WTC11 (cell line): ENCODE measurements around the gene ABHD11. TPM values are rescaled to one million over a fixed set of nuclear protein-coding genes. Genes with fewer than 3 reads are reported as not detected.

Experiments
- ATAC-seq: fragments of 200-7000 bp; cut with Tn5 transposase; 2 replicates; pipeline ENCODE4 v1.10.0; 2021; ENCODE audit warnings: mild to moderate bottlenecking, moderate library complexity
- CTCF ChIA-PET: fragments of 300-600 bp; sonication (Branson Sonifier 250); formaldehyde crosslinking; loops from one replicate; lab custom pipeline; 2021; ENCODE audit warnings: antibody characterized with exemption; lab: Charles Lee
- POLR2A ChIA-PET: fragments of 350-600 bp; sonication (Branson Sonifier 250); formaldehyde crosslinking; loops from one replicate; lab custom pipeline; 2021; ENCODE audit warnings: antibody characterized with exemption; lab: Charles Lee
- DNase-seq: peaks from one replicate; pipeline ENCODE4 v3.0.0; 2021; ENCODE audit warnings: low spot score
- H3K27ac Mint-ChIP-seq: 2 replicates; pipeline ENCODE4 v1.8.0; 2021; ENCODE audit warnings: mixed read lengths
- H3K27me3 Mint-ChIP-seq: 2 replicates; pipeline ENCODE4 v1.8.0; 2021; ENCODE audit warnings: low read depth, mild to moderate bottlenecking, moderate library complexity, mixed read lengths
- H3K36me3 Mint-ChIP-seq: 2 replicates; pipeline ENCODE4 v1.8.0; 2021; ENCODE audit warnings: mixed read lengths
- H3K4me1 Mint-ChIP-seq: 2 replicates; pipeline ENCODE4 v1.8.0; 2022; ENCODE audit warnings: mixed read lengths
- H3K4me3 Mint-ChIP-seq: 2 replicates; pipeline ENCODE4 v1.8.0; 2021; ENCODE audit warnings: mild to moderate bottlenecking, moderate library complexity, mixed read lengths
- H3K9me3 Mint-ChIP-seq: 2 replicates; pipeline ENCODE4 v1.8.0; 2021; ENCODE audit warnings: mixed read lengths
- ARID4B ChIP-seq: sonication (generic); formaldehyde crosslinking; IDR thresholded peaks from 2 replicates; pipeline ENCODE4 v1.8.0; 2023; ENCODE audit warnings: missing genetic modification reagents, mild to moderate bottlenecking, borderline replicate concordance
- E2F5 ChIP-seq: sonication (generic); formaldehyde crosslinking; IDR thresholded peaks from 2 replicates; pipeline ENCODE4 v1.8.1; 2022; ENCODE audit warnings: mild to moderate bottlenecking, moderate library complexity, missing genetic modification reagents
- ESRRA ChIP-seq: sonication (generic); formaldehyde crosslinking; IDR thresholded peaks from 2 replicates; pipeline ENCODE4 v1.8.1; 2022; ENCODE audit warnings: mild to moderate bottlenecking, missing genetic modification reagents, borderline replicate concordance
- FOXJ3 ChIP-seq: sonication (generic); formaldehyde crosslinking; IDR thresholded peaks from 2 replicates; pipeline ENCODE4 v1.9.0; 2021; ENCODE audit warnings: missing genetic modification reagents, mild to moderate bottlenecking, borderline replicate concordance
- HMGA2 ChIP-seq: fragments of 250-450 bp; sonication (Bioruptor Pico); IDR thresholded peaks from 2 replicates; pipeline ENCODE4 v1.4.0; 2021; ENCODE audit warnings: mild to moderate bottlenecking, moderate library complexity
- HMGXB4 ChIP-seq: sonication (generic); formaldehyde crosslinking; IDR thresholded peaks from 2 replicates; pipeline ENCODE4 v1.8.1; 2023; ENCODE audit warnings: mild to moderate bottlenecking, moderate library complexity, missing genetic modification reagents
- NFE2L1 ChIP-seq: sonication (generic); formaldehyde crosslinking; IDR thresholded peaks from 2 replicates; pipeline ENCODE4 v1.8.1; 2023; ENCODE audit warnings: missing genetic modification reagents
- NR1H2 ChIP-seq: sonication (generic); formaldehyde crosslinking; IDR thresholded peaks from 2 replicates; pipeline ENCODE4 v1.9.0; 2021; ENCODE audit warnings: mild to moderate bottlenecking, moderate library complexity, missing genetic modification reagents
- PREB ChIP-seq: sonication (generic); formaldehyde crosslinking; IDR thresholded peaks from 2 replicates; pipeline ENCODE4 v1.8.1; 2022; ENCODE audit warnings: mild to moderate bottlenecking, missing genetic modification reagents, moderate library complexity, borderline replicate concordance
- RORB ChIP-seq: fragments of 250-450 bp; sonication (Bioruptor Pico); IDR thresholded peaks from 2 replicates; pipeline ENCODE4 v1.9.0; 2021; ENCODE audit warnings: mild to moderate bottlenecking
- SMAD3 ChIP-seq: sonication (generic); formaldehyde crosslinking; IDR thresholded peaks from 2 replicates; pipeline ENCODE4 v1.8.0; 2022; ENCODE audit warnings: missing genetic modification reagents, mild to moderate bottlenecking, borderline replicate concordance
- SMAD4 ChIP-seq: sonication (generic); formaldehyde crosslinking; IDR thresholded peaks from 2 replicates; pipeline ENCODE4 v1.8.0; 2022; ENCODE audit warnings: mild to moderate bottlenecking, missing genetic modification reagents
- TEAD1 ChIP-seq: sonication (generic); formaldehyde crosslinking; IDR thresholded peaks from 2 replicates; pipeline ENCODE4 v1.8.0; 2022; ENCODE audit warnings: mild to moderate bottlenecking, missing genetic modification reagents
- USF2 ChIP-seq: sonication (generic); formaldehyde crosslinking; IDR thresholded peaks from 2 replicates; pipeline ENCODE4 v1.8.1; 2023; ENCODE audit warnings: mild to moderate bottlenecking, missing genetic modification reagents, moderate library complexity
- ZNF138 ChIP-seq: sonication (generic); formaldehyde crosslinking; conservative IDR thresholded peaks from 2 replicates; pipeline ENCODE4 v1.8.1; 2022; ENCODE audit warnings: mild to moderate bottlenecking, moderate library complexity, missing genetic modification reagents
- ZNF416 ChIP-seq: fragments of 250-450 bp; sonication (Bioruptor Pico); IDR thresholded peaks from 2 replicates; pipeline ENCODE4 v1.9.0; 2021; ENCODE audit warnings: mild to moderate bottlenecking, inconsistent platforms
- ZNF512 ChIP-seq: sonication (generic); formaldehyde crosslinking; IDR thresholded peaks from 2 replicates; pipeline ENCODE4 v1.8.1; 2022; ENCODE audit warnings: missing genetic modification reagents, borderline replicate concordance
- total RNA-seq: library from RNA; stranded (reverse); gene quantifications from 3 replicates; pipeline ENCODE4 v1.2.3, GENCODE V29; 2021

The ABHD11 gene
- total RNA-seq, 1 experiment from 2014 or later, result 23.8 TPM

- TF ChIP-seq ARID4B (CRISPR knock-in tag) (no peak), SMAD3 (0 out of 2 replicates have a peak, but pooled peaks have one; percentile 30), FOXJ3 (CRISPR knock-in tag) (no peak), USF2 (CRISPR knock-in tag) (peak; percentile 59), ESRRA (peak; percentile 59; the same call in 1 of the 2 replicates), ZNF512 (CRISPR knock-in tag) (no peak), SMAD4 (CRISPR knock-in tag) (0 out of 2 replicates have a peak, but pooled peaks have one; percentile 17), NR1H2 (CRISPR knock-in tag) (no peak)
- TF ChIP-seq, all 79 proteins: peak for 26
Observed at GRCh38 chr7:73770002-73770859, 31.6 kb upstream of the ABHD11 start, which contains the start of gene CLDN3 (continued).

- H3K27me3 Mint-ChIP-seq, result peaks cover 15% of the 10 kb centered on the region
- POLR2A ChIA-PET, result interaction anchor here (1.6 to 2.6 kb wide), 4 partner anchors 8 to 58 kb away, joined by 4 to 25 read pairs (median 7); partner anchors contain the start of gene ABHD11
- H3K4me1 Mint-ChIP-seq, result peaks cover 10% of the 10 kb centered on the region
- CTCF ChIA-PET, result interaction anchor here (0.6 to 3.4 kb wide), 7 partner anchors 29 to 258 kb away, joined by 3 to 22 read pairs (median 3); partner anchors contain the start of gene ABHD11
- peak overlapping the region; percentile 85 for H3K27ac Mint-ChIP-seq
- H3K9me3 Mint-ChIP-seq, result 0 out of 2 replicates have a peak, but pooled peaks cover under 1% of the 10 kb centered on the region
- H3K36me3 Mint-ChIP-seq, result no peaks in the 10 kb centered on the region
- TF ChIP-seq ZNF138 (CRISPR knock-in tag) (no peak), USF2 (CRISPR knock-in tag) (peak; percentile 27)
- H3K4me3 Mint-ChIP-seq, result peak overlapping the region; percentile 79
- DNase-seq (no peak), ATAC-seq (no peak)
Observed at GRCh38 chr7:73769481-73770001, 30.9 kb upstream of the ABHD11 start.

GRCh38 chr7:73768641-73769480, 30.3 kb upstream of the ABHD11 start:
- Mint-ChIP-seq H3K27ac (no peak overlapping the region), H3K4me1 (peaks cover 10% of the 10 kb centered on the region), H3K9me3 (no peaks in the 10 kb centered on the region), H3K4me3 (peak overlapping the region; percentile 79), H3K27me3 (peaks cover 15% of the 10 kb centered on the region), H3K36me3 (no peaks in the 10 kb centered on the region)
- ATAC-seq, result no peak
- CTCF ChIA-PET, result interaction anchor here (0.9 to 3.4 kb wide), 4 partner anchors 10 to 44 kb away, joined by 3 to 22 read pairs (median 4); partner anchors contain the start of gene ABHD11
- peak; percentile 23 for DNase-seq
- POLR2A ChIA-PET, result interaction anchor here (0.7 to 1.7 kb wide), 3 partner anchors 26 to 50 kb away, joined by 3 to 6 read pairs (median 4); partner anchors contain the start of gene ABHD11
- TF ChIP-seq E2F5 (CRISPR knock-in tag) (no peak), RORB (CRISPR knock-in tag) (no peak), NFE2L1 (CRISPR knock-in tag) (no peak), HMGA2 (CRISPR knock-in tag) (no peak), ZNF416 (CRISPR knock-in tag) (no peak), TEAD1 (CRISPR knock-in tag) (no peak), HMGXB4 (CRISPR knock-in tag) (no peak), PREB (CRISPR knock-in tag) (no peak)
